Activated T-helper 17 cell treated with anti-CD3 and anti-CD28 coated beads, Interleukin-2, amount 50 U/mL, for 72 hours (primary cell): ENCODE results near the gene ATP8B1. TPM values are rescaled to one million over a fixed set of nuclear protein-coding genes. Genes with fewer than 3 reads are reported as not detected.
"Not testable (repeated sequence)": the region's sequence is repeated elsewhere in the genome, so short reads cannot be mapped to it uniquely, and the experiment has no call there.

Source experiments
- ATAC-seq: fragments of 150-1000 bp; cut with Tn5 transposase; replicated peaks from 2 replicates; pipeline ENCODE4 v1.10.0; 2021; ENCODE audit warnings: mild to moderate bottlenecking, moderate library complexity
- H3K27ac Mint-ChIP-seq: one replicate; pipeline ENCODE4 v1.8.0; 2022; ENCODE audit warnings: mixed read lengths
- H3K27me3 Mint-ChIP-seq: one replicate; pipeline ENCODE4 v1.8.0; 2022; ENCODE audit warnings: mixed read lengths
- H3K36me3 Mint-ChIP-seq: one replicate; pipeline ENCODE4 v1.8.0; 2022; ENCODE audit warnings: low read depth, mild to moderate bottlenecking, mixed read lengths
- H3K4me1 Mint-ChIP-seq: one replicate; pipeline ENCODE4 v1.8.0; 2022; ENCODE audit warnings: mixed read lengths
- H3K4me3 Mint-ChIP-seq: one replicate; pipeline ENCODE4 v1.8.0; 2022; ENCODE audit warnings: mild to moderate bottlenecking, mixed read lengths
- H3K9me3 Mint-ChIP-seq: one replicate; pipeline ENCODE4 v1.8.0; 2022; ENCODE audit warnings: mixed read lengths
- total RNA-seq, 2 donors: library from RNA; stranded (reverse); gene quantifications; one replicate each; pipeline ENCODE4 v1.2.3, GENCODE V29; 2022

Gene ATP8B1
- total RNA-seq, 2 donors from 2014 or later = not detected

DNA sequence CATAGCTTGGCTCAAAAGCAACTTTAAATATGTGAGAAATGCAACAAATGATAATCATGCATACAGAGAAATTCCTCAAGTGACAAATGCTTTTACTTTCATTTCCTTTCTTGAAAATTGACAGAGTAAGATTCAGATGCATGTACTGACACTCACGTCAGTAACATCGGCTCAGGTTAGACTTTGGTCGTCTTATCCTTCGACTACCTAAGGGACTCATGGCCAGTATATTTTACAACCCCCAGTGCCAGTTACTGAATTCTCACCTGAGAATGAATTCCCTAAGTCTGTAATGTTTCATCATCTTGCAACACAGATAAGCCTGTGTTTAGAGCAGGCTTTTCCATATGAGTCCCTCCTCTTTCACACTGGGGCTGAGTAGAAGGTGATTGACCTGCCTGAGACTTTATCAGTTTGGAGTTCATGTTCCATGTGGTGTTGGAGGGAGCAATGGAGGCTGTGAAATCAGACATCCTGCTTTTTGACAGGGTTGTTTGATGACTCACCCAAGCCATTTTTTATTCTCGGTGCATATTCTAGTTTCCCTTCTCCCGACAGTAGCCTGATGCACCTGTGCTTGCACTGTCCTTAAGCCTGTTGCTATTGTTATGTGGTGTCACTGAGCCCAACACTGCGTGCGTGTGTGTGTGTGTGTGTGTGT lies 30.5 kb upstream of the ATP8B1 start:
- H3K36me3 Mint-ChIP-seq = peaks cover 9% of the 10 kb centered on the region
- H3K9me3 Mint-ChIP-seq = peaks cover 4% of the 10 kb centered on the region
- peaks cover 21% of the 10 kb centered on the region for H3K4me1 Mint-ChIP-seq
- peak; percentile 46 for ATAC-seq
- peak overlapping the region; percentile 64 for H3K4me3 Mint-ChIP-seq
- H3K27me3 Mint-ChIP-seq = peaks cover 17% of the 10 kb centered on the region
- H3K27ac Mint-ChIP-seq = peak overlapping the region; percentile 37

DNA sequence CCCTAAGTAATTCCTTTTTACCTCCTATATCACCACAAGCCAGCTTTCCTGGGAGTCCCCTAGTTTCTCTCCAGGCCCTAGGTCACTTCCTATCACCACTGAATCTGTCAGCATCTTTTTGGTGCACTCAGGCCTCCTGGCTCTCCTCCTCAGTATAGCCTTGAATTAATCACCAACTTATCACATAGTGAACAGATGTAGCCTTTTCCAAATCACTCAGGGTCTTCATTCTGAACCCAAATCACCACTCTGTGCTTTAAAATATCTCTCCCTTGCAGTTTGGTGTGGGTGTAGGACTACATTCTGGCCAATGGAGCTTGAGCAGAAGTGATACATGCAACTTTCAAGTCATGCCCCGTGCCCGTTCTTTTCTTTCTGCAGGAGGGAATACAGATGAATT lies 29.6 kb upstream of the ATP8B1 start:
- ATAC-seq = no peak
- H3K4me1 Mint-ChIP-seq = peaks cover 13% of the 10 kb centered on the region
- peaks cover 14% of the 10 kb centered on the region for H3K27me3 Mint-ChIP-seq
- H3K36me3 Mint-ChIP-seq = peaks cover under 1% of the 10 kb centered on the region
- H3K9me3 Mint-ChIP-seq = no peaks in the 10 kb centered on the region
- peak overlapping the region; percentile 64 for H3K4me3 Mint-ChIP-seq
- H3K27ac Mint-ChIP-seq = peak overlapping the region; percentile 37

DNA sequence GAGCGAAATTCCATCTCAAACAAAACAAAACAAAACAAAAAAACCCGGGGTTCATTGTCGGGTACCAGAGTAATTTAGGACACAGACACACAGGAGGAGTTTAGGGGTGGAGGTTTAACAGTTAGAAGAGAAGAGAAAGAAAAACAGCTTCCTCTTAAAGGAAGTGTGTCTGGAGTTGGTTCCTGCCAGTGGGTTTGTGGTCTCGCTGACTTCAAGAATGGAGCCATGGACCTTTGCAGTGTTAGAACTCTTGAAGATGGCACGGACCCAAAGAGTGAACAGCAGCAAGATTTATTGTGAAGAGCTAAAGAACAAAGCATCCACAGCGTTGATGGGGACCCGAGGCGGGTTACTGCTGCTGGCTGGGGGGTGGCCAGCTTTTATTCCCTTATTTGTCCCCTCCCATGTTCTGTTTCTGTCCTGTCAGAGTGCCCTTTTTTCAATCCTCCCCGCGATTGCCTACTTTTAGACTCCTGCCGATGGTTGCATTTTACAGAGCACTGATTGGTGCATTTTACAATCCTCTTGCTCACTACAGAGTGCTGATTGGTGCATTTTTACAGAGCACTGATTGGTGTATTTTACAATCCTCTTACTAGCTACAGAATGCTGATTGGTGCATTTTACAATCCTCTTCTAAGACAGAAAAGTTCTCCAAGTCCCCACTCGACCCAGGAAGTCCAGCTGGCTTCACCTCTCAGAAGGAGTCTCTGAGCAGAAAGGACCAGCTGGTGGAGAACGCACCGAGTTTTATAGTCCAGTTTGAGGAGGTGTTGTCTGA lies 28.7 kb upstream of the ATP8B1 start:
- H3K4me1 Mint-ChIP-seq = peaks cover 13% of the 10 kb centered on the region
- H3K27ac Mint-ChIP-seq = no peak overlapping the region
- H3K27me3 Mint-ChIP-seq = peaks cover 11% of the 10 kb centered on the region
- no peak overlapping the region for H3K4me3 Mint-ChIP-seq
- no peak for ATAC-seq
- no peaks in the 10 kb centered on the region for H3K36me3 Mint-ChIP-seq
- no peaks in the 10 kb centered on the region for H3K9me3 Mint-ChIP-seq

DNA sequence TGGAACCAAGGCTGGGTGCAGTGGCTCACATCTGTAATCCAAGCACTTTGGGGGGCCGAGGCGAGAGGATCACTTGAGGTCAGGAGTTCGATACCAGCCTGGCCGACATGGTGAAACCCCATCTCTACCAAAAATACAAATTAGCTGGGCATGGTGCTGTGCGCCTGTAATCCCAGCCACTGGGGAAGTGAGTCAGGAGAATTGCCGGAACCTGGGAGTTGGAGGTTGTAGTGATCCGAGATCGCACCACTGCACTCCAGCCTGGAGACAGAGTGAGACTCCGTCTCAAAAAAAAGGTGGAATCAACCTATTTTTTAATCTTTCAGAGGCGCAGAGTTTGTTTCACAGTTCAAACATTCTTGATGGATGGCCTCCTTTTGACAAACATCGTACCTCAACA lies 24.5 kb upstream of the ATP8B1 start:
- H3K27ac Mint-ChIP-seq = no peak overlapping the region
- peaks cover under 1% of the 10 kb centered on the region for H3K4me1 Mint-ChIP-seq
- H3K36me3 Mint-ChIP-seq = no peaks in the 10 kb centered on the region

DNA sequence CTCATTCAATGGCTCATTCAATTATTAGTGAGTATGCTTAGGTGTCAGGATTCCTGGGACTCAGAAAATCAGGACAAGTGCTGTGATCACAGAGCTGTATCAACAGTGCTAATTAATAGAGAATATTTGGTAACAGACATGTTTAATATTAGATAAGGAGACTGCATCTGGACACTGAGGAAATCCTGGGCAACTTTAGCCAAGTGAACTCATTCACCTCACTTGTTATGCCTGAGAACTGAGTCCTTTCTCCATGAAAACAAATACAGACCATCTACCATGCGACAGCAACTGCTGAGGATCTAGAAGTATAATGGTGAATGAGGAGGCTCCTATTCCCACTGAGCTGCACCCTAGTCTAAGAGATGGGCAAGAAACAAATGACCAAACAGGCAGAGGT lies 23.1 kb upstream of the ATP8B1 start:
- Mint-ChIP-seq H3K27ac (no peak overlapping the region), H3K9me3 (no peaks in the 10 kb centered on the region)

More for the DNA sequence above, 24.5 kb upstream of the ATP8B1 start:
- no peak overlapping the region for H3K4me3 Mint-ChIP-seq
- peaks cover 3% of the 10 kb centered on the region for H3K27me3 Mint-ChIP-seq
- H3K9me3 Mint-ChIP-seq = no peaks in the 10 kb centered on the region
- ATAC-seq = no peak

DNA sequence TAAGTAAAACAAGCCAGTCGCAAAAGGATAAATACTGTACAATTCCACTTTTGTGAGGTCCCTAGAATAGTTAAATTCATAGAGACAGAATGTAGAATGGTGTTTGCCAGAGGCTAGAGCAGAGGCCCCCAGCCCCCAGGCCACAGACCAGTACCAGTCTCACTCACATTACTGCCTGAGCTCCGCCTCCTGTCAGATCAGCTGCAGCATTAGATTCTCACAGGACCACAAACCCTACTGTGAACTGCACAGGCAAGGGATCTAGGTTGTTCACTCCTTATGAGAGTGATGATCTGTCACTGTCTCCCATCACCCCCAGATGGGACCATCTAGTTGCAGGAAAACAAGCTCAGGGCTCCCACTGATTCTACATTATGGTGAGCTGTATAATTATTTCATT lies 17.5 kb upstream of the ATP8B1 start:
- not testable (repeated sequence) for H3K4me1 Mint-ChIP-seq, H3K4me3 Mint-ChIP-seq, H3K27ac Mint-ChIP-seq, H3K9me3 Mint-ChIP-seq, H3K36me3 Mint-ChIP-seq, ATAC-seq
- peaks cover 13% of the 10 kb centered on the region for H3K27me3 Mint-ChIP-seq

More for the DNA sequence above, 23.1 kb upstream of the ATP8B1 start:
- Mint-ChIP-seq H3K4me1 (no peaks in the 10 kb centered on the region), H3K36me3 (no peaks in the 10 kb centered on the region), H3K27me3 (peaks cover 3% of the 10 kb centered on the region), H3K4me3 (no peak overlapping the region)
- ATAC-seq = no peak

DNA sequence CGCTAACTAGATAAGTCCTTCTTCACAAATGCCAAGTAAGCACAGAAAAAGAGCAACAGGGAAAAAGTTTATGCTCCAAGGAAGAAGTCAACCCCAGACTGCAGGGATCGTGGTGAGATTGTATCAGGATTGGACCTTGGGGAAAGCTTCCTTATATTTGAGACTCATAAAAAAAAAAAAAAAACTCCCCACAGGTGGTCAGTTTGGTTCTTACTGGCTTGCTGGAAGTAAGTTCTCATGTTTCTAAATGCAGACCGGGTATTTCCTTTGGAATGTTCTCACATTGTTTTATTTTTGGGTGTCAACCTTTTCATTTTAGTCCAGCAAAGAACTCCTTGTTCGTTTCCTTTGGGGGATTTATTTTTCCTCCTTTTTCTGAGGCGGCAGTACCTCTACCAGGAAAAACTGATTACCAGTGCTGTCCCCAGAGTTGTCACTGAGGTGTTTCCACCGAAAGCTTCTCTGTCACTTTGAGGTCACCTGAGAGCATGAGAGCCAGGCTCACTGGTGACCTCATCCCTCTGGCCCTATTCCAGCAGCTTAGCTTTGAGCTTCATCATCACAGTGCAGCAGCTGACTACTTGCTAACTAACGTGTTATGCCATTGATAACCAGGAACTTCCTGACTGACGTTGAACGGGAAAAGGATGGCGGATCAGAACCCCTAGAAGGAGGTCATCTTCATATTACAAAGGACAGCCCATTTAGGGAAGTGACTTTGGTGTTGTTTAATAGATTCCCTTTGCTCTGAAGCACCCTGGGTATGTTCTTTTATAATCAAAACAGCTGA lies 16.8 kb upstream of the ATP8B1 start:
- ATAC-seq = peak; percentile 44
- Mint-ChIP-seq H3K36me3 (no peaks in the 10 kb centered on the region), H3K27ac (no peak overlapping the region), H3K4me3 (no peak overlapping the region), H3K27me3 (peaks cover 13% of the 10 kb centered on the region), H3K4me1 (no peaks in the 10 kb centered on the region), H3K9me3 (no peaks in the 10 kb centered on the region)

DNA sequence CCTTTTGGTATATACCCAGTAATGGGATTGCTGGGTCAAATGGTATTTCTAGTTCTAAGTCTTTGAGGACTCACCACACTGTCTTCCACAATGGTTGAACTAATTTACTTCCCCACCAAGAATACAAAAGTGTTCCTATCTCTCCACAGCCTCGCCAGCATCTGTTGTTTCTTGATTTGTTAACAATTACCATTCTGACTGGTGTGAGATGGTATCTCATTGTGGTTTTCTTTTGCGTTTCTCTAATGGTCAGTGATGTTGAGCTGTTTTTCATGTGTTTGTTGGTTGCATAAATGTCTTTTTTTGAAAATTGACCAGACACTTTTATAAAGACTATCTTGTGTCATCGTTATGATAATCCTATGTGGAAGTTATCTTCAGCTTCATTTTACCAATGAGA lies 16.0 kb upstream of the ATP8B1 start:
- Mint-ChIP-seq H3K27ac (no peak overlapping the region), H3K4me3 (no peak overlapping the region), H3K9me3 (peaks cover 2% of the 10 kb centered on the region), H3K4me1 (no peaks in the 10 kb centered on the region), H3K27me3 (peaks cover 13% of the 10 kb centered on the region), H3K36me3 (no peaks in the 10 kb centered on the region)
- no peak for ATAC-seq

DNA sequence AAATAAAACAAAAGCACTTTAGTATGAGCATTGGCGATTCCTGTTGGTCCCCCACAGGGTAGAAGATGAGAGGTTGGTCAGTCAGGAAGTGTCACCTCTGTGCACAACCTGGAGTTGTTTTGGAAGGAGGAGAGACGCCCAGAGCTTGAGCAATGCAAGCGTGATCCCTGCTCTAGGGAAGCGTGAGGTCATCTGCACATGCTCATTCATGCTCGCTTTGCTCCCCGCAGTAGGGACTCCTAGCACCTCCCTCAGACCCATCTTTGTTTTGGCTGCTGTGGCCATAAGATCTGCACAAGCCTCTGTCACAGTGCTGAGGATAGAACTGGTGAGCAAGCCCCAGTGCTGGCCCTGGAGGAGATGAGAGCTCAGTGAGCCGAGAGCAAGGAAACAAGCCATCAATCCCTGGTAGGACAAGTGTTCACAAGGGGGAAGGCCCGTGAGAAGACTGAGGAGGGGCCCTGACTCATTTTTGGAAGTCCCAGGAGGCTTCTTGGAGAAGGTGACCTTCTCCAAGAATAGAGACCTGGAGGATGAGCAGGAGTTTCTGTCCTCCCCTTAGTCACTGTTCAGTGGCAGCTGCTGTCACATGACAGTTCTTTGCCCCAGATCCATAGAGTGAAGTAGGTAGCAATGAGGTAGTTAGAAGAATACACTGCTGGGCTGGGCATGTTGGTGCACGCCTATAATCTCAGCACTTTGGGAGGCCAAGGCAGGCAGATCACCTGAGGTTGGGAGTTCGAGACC lies 13.3 kb upstream of the ATP8B1 start:
- Mint-ChIP-seq H3K9me3 (peaks cover 8% of the 10 kb centered on the region), H3K27me3 (peaks cover 20% of the 10 kb centered on the region), H3K27ac (no peak overlapping the region), H3K4me1 (no peaks in the 10 kb centered on the region), H3K4me3 (no peak overlapping the region), H3K36me3 (no peaks in the 10 kb centered on the region)
- no peak for ATAC-seq

DNA sequence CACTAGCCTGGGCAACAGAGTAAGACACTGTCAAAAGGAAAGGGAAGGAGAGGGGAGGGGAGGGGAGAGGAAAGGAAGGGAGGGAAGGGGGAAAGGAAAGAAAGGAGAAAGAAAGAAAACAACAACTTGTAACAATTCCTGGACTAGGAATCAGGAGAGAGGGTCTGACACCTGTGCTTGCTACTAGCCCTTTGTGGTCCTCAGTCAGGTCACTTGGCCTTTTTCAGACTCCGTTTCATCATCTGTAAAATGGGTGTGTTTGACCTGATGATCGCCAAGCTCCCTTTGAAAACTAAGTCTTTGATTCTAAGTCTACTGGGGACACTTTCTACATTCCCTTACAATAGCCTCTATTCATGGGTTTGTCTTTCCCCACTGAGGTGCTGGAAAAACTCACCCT lies 11.4 kb upstream of the ATP8B1 start:
- Mint-ChIP-seq H3K4me1 (no peaks in the 10 kb centered on the region), H3K36me3 (no peaks in the 10 kb centered on the region), H3K27ac (no peak overlapping the region), H3K27me3 (peaks cover 23% of the 10 kb centered on the region), H3K4me3 (no peak overlapping the region), H3K9me3 (peaks cover 8% of the 10 kb centered on the region)
- no peak for ATAC-seq

DNA sequence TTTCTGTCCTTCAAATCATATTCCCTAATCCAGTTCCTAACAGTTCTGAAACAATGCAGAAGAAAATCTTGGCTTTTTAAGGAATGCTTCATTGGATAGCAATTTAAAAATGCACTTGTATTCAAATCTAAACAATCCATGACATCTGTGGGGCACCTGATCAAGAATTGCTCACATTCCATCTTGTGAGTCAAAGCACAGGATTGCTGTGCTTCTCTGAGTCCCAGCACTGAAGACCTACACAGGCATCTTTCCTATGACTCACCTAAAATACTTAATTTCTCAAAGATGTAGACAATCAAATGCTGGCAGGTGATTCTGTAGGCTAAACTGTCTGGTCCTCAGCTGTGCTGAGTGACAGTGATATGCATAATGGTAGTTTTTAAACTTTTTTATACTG lies 10.1 kb upstream of the ATP8B1 start:
- Mint-ChIP-seq H3K4me1 (no peaks in the 10 kb centered on the region), H3K36me3 (no peaks in the 10 kb centered on the region), H3K27ac (no peak overlapping the region), H3K27me3 (peaks cover 23% of the 10 kb centered on the region), H3K9me3 (peaks cover 8% of the 10 kb centered on the region), H3K4me3 (no peak overlapping the region)
- no peak for ATAC-seq

DNA sequence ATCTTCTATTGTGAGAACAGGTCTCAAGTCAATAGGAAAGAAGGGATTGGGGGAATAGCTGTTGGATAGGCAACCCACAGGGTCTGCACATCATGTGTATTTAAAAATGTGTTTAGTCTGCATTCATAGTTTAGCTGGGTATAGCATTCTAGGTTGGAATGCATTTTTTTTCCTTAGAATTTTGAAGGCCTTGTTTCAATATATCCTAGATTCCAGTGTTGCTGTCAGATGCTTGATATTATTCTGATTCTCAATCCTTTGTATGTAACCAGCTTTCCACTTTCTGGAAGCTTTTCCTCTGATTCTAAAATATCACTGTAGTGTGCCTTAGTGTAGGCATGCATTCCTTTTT lies 9.0 kb upstream of the ATP8B1 start:
- Mint-ChIP-seq H3K27ac (no peak overlapping the region), H3K4me1 (no peaks in the 10 kb centered on the region), H3K36me3 (no peaks in the 10 kb centered on the region), H3K4me3 (no peak overlapping the region), H3K27me3 (peaks cover 16% of the 10 kb centered on the region), H3K9me3 (peaks cover 8% of the 10 kb centered on the region)
- ATAC-seq = no peak

DNA sequence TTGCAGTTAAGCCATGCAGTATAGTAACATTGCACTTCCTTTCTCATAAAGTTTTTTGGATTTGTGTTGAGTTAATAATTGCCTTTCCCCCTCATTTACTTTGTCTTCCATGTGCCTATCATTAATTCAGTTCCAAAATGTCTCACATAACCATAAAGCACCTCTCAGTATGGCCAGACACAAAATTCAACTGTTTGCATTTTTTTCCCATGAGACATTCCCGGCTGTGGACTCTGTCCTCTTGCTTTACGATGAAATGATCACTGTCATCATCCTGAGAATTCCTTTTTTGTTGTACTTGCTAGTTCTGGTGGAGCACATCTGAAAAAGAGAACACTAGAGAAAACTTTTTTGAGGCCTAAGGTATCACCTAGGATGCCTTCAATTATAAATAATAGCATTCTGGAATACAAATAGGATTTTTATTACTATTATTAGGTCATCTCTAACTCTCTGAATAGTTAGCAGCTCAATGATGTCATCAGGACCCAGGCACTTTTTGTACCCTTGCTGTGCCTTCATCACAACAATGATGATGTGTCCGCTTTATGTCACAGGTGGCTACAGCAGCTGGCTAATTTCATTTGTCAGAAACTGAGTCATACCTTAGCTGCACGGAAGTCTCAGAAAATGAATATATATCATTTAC lies 8.5 kb upstream of the ATP8B1 start:
- H3K9me3 Mint-ChIP-seq = peaks cover 8% of the 10 kb centered on the region
- H3K4me1 Mint-ChIP-seq = no peaks in the 10 kb centered on the region
- H3K27ac Mint-ChIP-seq = no peak overlapping the region
- no peaks in the 10 kb centered on the region for H3K36me3 Mint-ChIP-seq
- ATAC-seq = no peak
- H3K4me3 Mint-ChIP-seq = no peak overlapping the region
- peaks cover 18% of the 10 kb centered on the region for H3K27me3 Mint-ChIP-seq

DNA sequence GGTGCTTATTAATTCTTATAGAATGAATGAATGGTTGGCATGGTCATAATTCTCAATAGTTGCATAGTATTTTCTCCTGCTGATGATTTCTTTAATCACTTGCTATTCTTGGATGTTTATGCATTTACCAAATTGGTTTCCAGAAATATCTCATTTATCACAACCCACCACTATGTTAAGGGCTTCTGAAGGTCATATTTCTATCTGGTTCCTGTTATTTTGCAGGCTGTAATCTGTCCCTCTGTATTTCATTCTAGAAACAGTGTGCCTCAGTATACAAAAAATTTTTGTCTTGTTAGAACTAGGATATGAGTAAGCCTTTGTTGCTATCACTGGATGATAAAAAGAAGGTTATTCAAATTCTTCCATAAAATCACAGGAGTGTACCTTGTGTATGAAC lies 6.1 kb upstream of the ATP8B1 start:
- H3K36me3 Mint-ChIP-seq = no peaks in the 10 kb centered on the region
- ATAC-seq = no peak
- peaks cover 23% of the 10 kb centered on the region for H3K27me3 Mint-ChIP-seq
- H3K27ac Mint-ChIP-seq = no peak overlapping the region
- H3K9me3 Mint-ChIP-seq = peaks cover 7% of the 10 kb centered on the region
- H3K4me3 Mint-ChIP-seq = no peak overlapping the region
- H3K4me1 Mint-ChIP-seq = no peaks in the 10 kb centered on the region
